NCI-H2107 treated with DMSO at 0.1 percent for 48 hours (cell line): Measurements from ENCODE around the gene PLAAT5.

ENCODE experiments used
- DNase-seq: peaks from one replicate; lab custom pipeline; 2025; ENCODE audit not compliant: unreplicated experiment; lab: John Stamatoyannopoulos, UW

PLAAT5 gene

GRCh38 chr11:63516109-63516508 is 25.1 kb upstream of the PLAAT5 start:
- DNase-seq, result no peak

GRCh38 chr11:63512816-63513215 is 21.8 kb upstream of the PLAAT5 start:
- DNase-seq, result no peak

GRCh38 chr11:63511048-63511748 is 20.2 kb upstream of the PLAAT5 start:
- DNase-seq, result no peak

GRCh38 chr11:63510360-63511047 is 19.5 kb upstream of the PLAAT5 start:
- no peak for DNase-seq

- DNase-seq, result no peak
Measured at GRCh38 chr11:63508745-63509144, 17.8 kb upstream of the PLAAT5 start.

GRCh38 chr11:63508009-63508408 is 17.0 kb upstream of the PLAAT5 start:
- no peak for DNase-seq

GRCh38 chr11:63507511-63507910 is 16.5 kb upstream of the PLAAT5 start:
- no peak for DNase-seq

- no peak for DNase-seq
Measured at GRCh38 chr11:63506876-63507275, 15.9 kb upstream of the PLAAT5 start.

GRCh38 chr11:63505857-63506528 is 15.0 kb upstream of the PLAAT5 start, which contains the start of gene LGALS12:
TSS of gene LGALS12 (plus strand) at chr11:63506084. CDS start at chr11:63506459, 375 bp downstream.
- no peak for DNase-seq

GRCh38 chr11:63504933-63505586 is 14.1 kb upstream of the PLAAT5 start:
- DNase-seq, result no peak

- no peak for DNase-seq
Measured at GRCh38 chr11:63504054-63504453, 13.1 kb upstream of the PLAAT5 start.

- DNase-seq, result no peak
Measured at GRCh38 chr11:63503492-63503891, 12.5 kb upstream of the PLAAT5 start.

- DNase-seq, result no peak
Measured at GRCh38 chr11:63502252-63502820, 11.4 kb upstream of the PLAAT5 start.

- no peak for DNase-seq
Measured at GRCh38 chr11:63501236-63501635, 10.3 kb upstream of the PLAAT5 start.

- no peak for DNase-seq
Measured at GRCh38 chr11:63499874-63500273, 8.9 kb upstream of the PLAAT5 start.

GRCh38 chr11:63494975-63495374 is 4.0 kb upstream of the PLAAT5 start:
- DNase-seq, result no peak

- no peak for DNase-seq
Measured at GRCh38 chr11:63493127-63493526, 2.2 kb upstream of the PLAAT5 start.

- DNase-seq, result no peak
Measured at GRCh38 chr11:63492441-63492840, 1.5 kb upstream of the PLAAT5 start.

GRCh38 chr11:63491636-63492372 is 837 bp upstream of the PLAAT5 start:
- DNase-seq, result no peak

GRCh38 chr11:63491240-63491587 is 247 bp upstream of the PLAAT5 start:
- DNase-seq, result no peak

- no peak for DNase-seq
Measured at GRCh38 chr11:63489879-63490278, 1.1 kb downstream of the PLAAT5 start.
